HL-60 (cell line): ENCODE measurements around the gene TUBD1.

ENCODE experiments used
- POLR2AphosphoS5 ChIP-seq: IDR thresholded peaks from 2 replicates; pipeline ENCODE4 v1.6.1; 2012; ENCODE audit warnings: low read depth
- SPI1 ChIP-seq: IDR thresholded peaks from 2 replicates; pipeline ENCODE4 v1.6.1; 2012; ENCODE audit warnings: low read depth, mild to moderate bottlenecking, borderline replicate concordance
- TF ChIP-seq, protein P1 (sequence below): IDR thresholded peaks from one replicate; pipeline ENCODE4 v1.5.1; 2011; ENCODE audit warnings: low read length, control low read depth, inconsistent platforms; ENCODE audit not compliant: insufficient read depth
- TF ChIP-seq, protein P2 (sequence below): IDR thresholded peaks from 2 replicates; pipeline ENCODE4 v1.6.1; 2012; ENCODE audit warnings: low read depth; ENCODE audit not compliant: insufficient replicate concordance

DNA sequence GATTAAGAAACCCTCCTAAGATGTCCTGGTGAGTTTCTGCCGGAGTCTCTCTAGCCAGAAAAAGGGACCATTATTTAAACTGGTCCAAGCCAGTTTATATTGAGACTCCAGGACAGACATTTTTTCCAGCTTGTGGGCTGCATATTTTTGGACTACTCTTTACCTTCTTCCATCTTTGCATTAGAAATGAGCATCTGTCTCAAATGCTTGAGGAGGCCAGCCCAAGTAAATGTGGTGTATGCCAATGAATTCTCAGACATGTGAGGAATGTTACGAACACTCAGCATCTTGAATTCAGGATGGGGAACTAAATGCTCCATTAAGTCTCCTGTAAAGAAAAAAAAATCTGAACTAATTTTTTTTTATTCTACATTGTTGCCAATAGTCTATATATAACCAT lies 18.4 kb downstream of the TUBD1 start:
- TF ChIP-seq, protein P1, sequence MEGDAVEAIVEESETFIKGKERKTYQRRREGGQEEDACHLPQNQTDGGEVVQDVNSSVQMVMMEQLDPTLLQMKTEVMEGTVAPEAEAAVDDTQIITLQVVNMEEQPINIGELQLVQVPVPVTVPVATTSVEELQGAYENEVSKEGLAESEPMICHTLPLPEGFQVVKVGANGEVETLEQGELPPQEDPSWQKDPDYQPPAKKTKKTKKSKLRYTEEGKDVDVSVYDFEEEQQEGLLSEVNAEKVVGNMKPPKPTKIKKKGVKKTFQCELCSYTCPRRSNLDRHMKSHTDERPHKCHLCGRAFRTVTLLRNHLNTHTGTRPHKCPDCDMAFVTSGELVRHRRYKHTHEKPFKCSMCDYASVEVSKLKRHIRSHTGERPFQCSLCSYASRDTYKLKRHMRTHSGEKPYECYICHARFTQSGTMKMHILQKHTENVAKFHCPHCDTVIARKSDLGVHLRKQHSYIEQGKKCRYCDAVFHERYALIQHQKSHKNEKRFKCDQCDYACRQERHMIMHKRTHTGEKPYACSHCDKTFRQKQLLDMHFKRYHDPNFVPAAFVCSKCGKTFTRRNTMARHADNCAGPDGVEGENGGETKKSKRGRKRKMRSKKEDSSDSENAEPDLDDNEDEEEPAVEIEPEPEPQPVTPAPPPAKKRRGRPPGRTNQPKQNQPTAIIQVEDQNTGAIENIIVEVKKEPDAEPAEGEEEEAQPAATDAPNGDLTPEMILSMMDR, result no peak
- TF ChIP-seq POLR2AphosphoS5 (no peak), SPI1 (no peak)
- TF ChIP-seq, protein P2, sequence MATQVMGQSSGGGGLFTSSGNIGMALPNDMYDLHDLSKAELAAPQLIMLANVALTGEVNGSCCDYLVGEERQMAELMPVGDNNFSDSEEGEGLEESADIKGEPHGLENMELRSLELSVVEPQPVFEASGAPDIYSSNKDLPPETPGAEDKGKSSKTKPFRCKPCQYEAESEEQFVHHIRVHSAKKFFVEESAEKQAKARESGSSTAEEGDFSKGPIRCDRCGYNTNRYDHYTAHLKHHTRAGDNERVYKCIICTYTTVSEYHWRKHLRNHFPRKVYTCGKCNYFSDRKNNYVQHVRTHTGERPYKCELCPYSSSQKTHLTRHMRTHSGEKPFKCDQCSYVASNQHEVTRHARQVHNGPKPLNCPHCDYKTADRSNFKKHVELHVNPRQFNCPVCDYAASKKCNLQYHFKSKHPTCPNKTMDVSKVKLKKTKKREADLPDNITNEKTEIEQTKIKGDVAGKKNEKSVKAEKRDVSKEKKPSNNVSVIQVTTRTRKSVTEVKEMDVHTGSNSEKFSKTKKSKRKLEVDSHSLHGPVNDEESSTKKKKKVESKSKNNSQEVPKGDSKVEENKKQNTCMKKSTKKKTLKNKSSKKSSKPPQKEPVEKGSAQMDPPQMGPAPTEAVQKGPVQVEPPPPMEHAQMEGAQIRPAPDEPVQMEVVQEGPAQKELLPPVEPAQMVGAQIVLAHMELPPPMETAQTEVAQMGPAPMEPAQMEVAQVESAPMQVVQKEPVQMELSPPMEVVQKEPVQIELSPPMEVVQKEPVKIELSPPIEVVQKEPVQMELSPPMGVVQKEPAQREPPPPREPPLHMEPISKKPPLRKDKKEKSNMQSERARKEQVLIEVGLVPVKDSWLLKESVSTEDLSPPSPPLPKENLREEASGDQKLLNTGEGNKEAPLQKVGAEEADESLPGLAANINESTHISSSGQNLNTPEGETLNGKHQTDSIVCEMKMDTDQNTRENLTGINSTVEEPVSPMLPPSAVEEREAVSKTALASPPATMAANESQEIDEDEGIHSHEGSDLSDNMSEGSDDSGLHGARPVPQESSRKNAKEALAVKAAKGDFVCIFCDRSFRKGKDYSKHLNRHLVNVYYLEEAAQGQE, result no peak
